Measurements from ENCODE around the gene GAB2.

The GAB2 gene

DNA sequence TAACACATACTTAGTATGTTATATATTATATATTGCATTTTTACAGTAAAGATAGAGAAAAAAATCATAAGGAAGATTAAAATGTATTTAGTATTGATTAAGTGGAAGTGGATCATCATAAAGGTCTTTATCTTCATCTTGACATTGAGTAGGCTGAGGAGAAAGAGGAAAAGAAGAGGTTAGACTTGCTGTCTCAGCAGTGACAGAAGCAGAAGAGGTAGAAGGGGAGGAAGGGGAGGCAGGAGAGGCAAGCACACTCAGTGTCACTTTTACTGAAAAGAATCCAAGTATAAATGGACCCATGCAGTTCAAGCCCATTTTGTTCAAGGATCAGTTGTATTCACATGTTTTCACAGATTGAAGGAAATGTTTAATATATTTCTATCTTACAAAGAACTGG lies 69.7 kb downstream of the GAB2 start:
- TF ChIP-seq, protein P1, sequence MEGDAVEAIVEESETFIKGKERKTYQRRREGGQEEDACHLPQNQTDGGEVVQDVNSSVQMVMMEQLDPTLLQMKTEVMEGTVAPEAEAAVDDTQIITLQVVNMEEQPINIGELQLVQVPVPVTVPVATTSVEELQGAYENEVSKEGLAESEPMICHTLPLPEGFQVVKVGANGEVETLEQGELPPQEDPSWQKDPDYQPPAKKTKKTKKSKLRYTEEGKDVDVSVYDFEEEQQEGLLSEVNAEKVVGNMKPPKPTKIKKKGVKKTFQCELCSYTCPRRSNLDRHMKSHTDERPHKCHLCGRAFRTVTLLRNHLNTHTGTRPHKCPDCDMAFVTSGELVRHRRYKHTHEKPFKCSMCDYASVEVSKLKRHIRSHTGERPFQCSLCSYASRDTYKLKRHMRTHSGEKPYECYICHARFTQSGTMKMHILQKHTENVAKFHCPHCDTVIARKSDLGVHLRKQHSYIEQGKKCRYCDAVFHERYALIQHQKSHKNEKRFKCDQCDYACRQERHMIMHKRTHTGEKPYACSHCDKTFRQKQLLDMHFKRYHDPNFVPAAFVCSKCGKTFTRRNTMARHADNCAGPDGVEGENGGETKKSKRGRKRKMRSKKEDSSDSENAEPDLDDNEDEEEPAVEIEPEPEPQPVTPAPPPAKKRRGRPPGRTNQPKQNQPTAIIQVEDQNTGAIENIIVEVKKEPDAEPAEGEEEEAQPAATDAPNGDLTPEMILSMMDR (IDR thresholded peaks at IDR 0.05; ENCODE audit: low read depth, low read length, missing control alignments) = no peak
- H3K4me3 ChIP-seq (ENCODE audit: low read depth, low read length) = no peak overlapping the region
- DNase-seq (ENCODE audit: low read depth) = no peak

DNA sequence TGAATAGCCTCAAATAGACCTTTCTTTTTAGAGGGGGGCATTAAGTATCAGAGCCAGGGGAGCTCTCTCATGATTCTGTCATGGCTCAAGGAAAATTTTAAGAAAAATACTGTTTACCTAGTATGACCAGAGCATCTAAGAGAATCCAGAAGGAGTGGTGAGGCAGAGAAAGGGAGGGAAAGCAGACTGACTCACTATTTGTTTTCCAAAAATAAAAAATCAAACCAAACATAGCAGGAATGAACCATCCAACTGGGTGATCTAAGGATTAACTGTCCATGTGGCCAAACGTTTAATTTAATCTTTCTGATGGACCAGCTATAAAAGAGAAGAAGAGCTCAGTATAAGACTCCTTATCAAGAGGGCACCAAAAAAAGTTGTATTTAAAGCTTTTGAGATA lies 70.8 kb downstream of the GAB2 start:
- DNase-seq (ENCODE audit: low read depth) = no peak
- no peak overlapping the region for H3K4me3 ChIP-seq (ENCODE audit: low read depth, low read length)
- TF ChIP-seq, protein P1 (IDR thresholded peaks at IDR 0.05; ENCODE audit: low read depth, low read length, missing control alignments) = no peak

DNA sequence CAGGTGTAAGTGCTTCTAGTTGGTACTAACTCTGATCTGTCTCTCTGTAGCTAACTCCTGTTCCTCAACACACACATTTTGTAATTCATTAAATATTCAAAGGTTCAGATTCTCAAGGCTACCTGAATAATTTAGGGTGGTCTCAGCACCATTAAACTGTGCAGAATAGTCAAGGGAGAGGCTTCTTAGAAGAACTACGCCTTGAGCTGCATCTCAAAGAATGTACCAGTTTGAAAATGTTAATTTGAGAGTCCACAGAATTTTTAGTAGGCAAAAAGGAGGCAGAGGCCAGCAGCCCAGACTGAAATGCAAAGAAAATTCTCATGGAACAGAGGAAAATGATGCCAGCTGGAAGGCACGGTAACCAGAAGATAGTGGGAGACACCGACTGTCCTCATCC lies 72.2 kb downstream of the GAB2 start:
- H3K4me3 ChIP-seq (ENCODE audit: low read depth, low read length) = no peak overlapping the region
- DNase-seq (ENCODE audit: low read depth) = no peak
- TF ChIP-seq, protein P1 (IDR thresholded peaks at IDR 0.05; ENCODE audit: low read depth, low read length, missing control alignments) = no peak

DNA sequence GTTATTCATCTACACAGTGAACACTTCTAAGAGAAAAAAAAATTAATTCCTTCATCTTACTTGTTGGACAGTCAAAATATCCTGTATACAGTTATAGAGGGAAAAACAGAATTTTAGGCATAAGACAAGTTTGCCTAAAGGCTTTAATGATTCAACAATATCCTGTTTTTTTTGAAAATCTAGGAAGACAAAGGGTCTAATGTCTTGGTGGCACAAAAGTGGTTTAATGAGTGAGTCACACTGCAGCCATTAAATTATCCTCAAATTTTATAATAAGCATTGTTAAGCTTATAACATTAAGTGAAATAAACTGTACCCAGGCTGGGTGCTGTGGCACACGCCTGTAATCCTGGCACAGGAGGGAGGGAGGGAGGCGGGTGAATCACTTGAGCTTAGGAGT lies 72.9 kb downstream of the GAB2 start:
- no peak overlapping the region for H3K4me3 ChIP-seq (ENCODE audit: low read depth, low read length)
- no peak for DNase-seq (ENCODE audit: low read depth)
- TF ChIP-seq, protein P1 (IDR thresholded peaks at IDR 0.05; ENCODE audit: low read depth, low read length, missing control alignments) = no peak

DNA sequence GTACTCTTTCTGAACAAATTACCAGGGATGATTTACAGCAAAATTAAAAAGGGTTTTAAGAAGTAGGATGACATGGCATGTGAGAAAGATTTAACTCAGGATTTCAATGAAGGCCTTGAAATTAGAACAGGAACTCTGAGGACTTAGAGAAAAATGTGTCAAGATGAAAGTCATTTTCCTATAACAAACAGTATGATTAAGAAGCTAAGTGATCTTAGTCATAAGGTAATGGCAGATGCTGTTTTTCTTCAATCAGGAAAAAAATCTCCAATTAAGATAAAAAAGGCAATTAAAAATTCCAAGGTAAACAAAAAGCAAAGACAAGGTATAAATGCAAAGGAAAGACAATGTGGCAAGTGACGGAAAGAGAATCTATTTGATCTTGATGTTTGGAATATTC lies 73.5 kb downstream of the GAB2 start:
- H3K4me3 ChIP-seq (ENCODE audit: low read depth, low read length) = no peak overlapping the region
- TF ChIP-seq, protein P1 (IDR thresholded peaks at IDR 0.05; ENCODE audit: low read depth, low read length, missing control alignments) = no peak
- DNase-seq (ENCODE audit: low read depth) = no peak

DNA sequence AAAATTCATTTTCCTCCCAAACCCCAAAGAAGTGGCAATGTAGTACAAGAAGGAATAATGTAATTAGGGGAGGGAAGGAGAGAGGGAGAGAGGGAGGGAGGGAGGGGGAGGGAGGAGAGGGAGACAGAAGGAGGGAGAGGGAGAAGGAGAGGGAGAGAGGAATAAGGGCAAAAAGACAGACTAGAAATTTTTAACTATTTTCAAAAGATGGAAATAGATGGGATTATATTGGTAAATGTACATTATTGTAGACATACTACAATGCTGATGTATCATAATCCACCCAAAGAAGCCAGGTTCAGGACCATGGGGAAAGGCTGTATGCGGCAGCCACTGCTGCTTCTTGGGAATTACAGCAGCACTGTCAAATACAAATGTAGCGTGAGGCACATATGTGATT lies 74.3 kb downstream of the GAB2 start:
- DNase-seq (ENCODE audit: low read depth) = no peak
- TF ChIP-seq, protein P1 (IDR thresholded peaks at IDR 0.05; ENCODE audit: low read depth, low read length, missing control alignments) = no peak
- H3K4me3 ChIP-seq (ENCODE audit: low read depth, low read length) = no peak overlapping the region

DNA sequence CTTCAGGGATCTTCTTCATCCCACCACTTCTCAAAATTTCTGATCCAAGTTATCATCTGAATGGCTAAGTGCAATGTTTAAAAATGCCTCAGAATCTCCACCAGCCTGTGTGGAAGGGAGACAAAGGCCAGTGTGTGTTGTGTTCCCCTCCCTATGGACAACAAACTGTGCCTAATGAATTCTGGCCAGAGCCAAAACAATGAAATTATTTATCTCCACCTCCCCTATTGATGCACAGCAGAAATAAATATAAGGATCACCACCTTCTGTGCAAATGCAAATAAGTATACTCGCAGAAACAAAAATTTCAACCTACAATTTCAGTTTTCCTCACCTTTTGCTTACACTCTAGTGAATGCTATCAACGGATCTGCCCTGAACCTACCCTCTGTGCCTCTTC lies 75.8 kb downstream of the GAB2 start:
- DNase-seq (ENCODE audit: low read depth) = no peak
- no peak overlapping the region for H3K4me3 ChIP-seq (ENCODE audit: low read depth, low read length)
- TF ChIP-seq, protein P1 (IDR thresholded peaks at IDR 0.05; ENCODE audit: low read depth, low read length, missing control alignments) = no peak
